OCI-LY1 (cell line): Measurements from ENCODE around the gene METAP1D.

Experiments used
- H2AFZ ChIP-seq: fragments of 200-600 bp; sonication (generic), shearing (Covaris generic); 2 replicates; pipeline ENCODE4 v1.6.0; 2014; ENCODE audit warnings: antibody characterized with exemption, mild to moderate bottlenecking, low read length
- H3F3A ChIP-seq: fragments of 200-600 bp; sonication (generic), shearing (Covaris generic); 2 replicates; pipeline ENCODE4 v1.6.0; 2014; ENCODE audit warnings: mild to moderate bottlenecking, antibody characterized with exemption, low read length, moderate library complexity; ENCODE audit not compliant: insufficient read depth
- H3K27ac ChIP-seq: fragments of 200-600 bp; sonication (generic); 2 replicates; pipeline ENCODE4 v1.5.1; 2014; ENCODE audit warnings: low read length, mixed run types, mild to moderate bottlenecking, low read depth; ENCODE audit not compliant: poor library complexity, severe bottlenecking
- H3K27me3 ChIP-seq: fragments of 200-600 bp; sonication (generic); 2 replicates; pipeline ENCODE4 v1.6.0; 2014; ENCODE audit warnings: antibody characterized with exemption, mild to moderate bottlenecking, low read length, moderate library complexity; ENCODE audit not compliant: insufficient read depth
- H3K36me3 ChIP-seq: fragments of 200-600 bp; sonication (generic); 2 replicates; pipeline ENCODE4 v1.6.1; 2014; ENCODE audit warnings: mild to moderate bottlenecking, antibody characterized with exemption, low read length, moderate library complexity, mixed read lengths; ENCODE audit not compliant: insufficient read depth
- H3K4me1 ChIP-seq: fragments of 200-600 bp; sonication (generic); 2 replicates; pipeline ENCODE4 v1.5.1; 2014; ENCODE audit warnings: mild to moderate bottlenecking, low read length, moderate library complexity; ENCODE audit not compliant: insufficient read depth, severe bottlenecking
- H3K4me2 ChIP-seq: fragments of 200-600 bp; sonication (generic), shearing (Covaris generic); 2 replicates; pipeline ENCODE4 v1.6.1; 2014; ENCODE audit warnings: low read length
- H3K4me3 ChIP-seq: fragments of 200-600 bp; sonication (generic); 2 replicates; pipeline ENCODE4 v1.5.1; 2014; ENCODE audit warnings: low read length, low read depth, mild to moderate bottlenecking, mixed read lengths; ENCODE audit not compliant: poor library complexity, severe bottlenecking
- H3K79me2 ChIP-seq: fragments of 200-600 bp; shearing (Covaris generic); 2 replicates; pipeline ENCODE4 v1.6.1; 2016; ENCODE audit warnings: mixed run types, low read length, mixed read lengths; ENCODE audit not compliant: insufficient read depth
- H3K9ac ChIP-seq: fragments of 200-600 bp; sonication (generic), shearing (Covaris generic); 2 replicates; pipeline ENCODE4 v1.6.1; 2014; ENCODE audit warnings: mild to moderate bottlenecking, low read length, mixed read lengths
- H3K9me2 ChIP-seq: fragments of 200-600 bp; sonication (generic), shearing (Covaris generic); 2 replicates; pipeline ENCODE4 v1.6.1; 2014; ENCODE audit warnings: low read depth, mild to moderate bottlenecking, low read length, mixed read lengths
- H3K9me3 ChIP-seq: fragments of 200-600 bp; shearing (Covaris generic); 2 replicates; pipeline ENCODE4 v1.6.1; 2014; ENCODE audit warnings: low read length, mixed read lengths
- H4K20me1 ChIP-seq: fragments of 200-600 bp; sonication (generic), shearing (Covaris generic); 2 replicates; pipeline ENCODE4 v1.6.0; 2016; ENCODE audit warnings: mild to moderate bottlenecking, low read length; ENCODE audit not compliant: insufficient read depth
- CTCF ChIP-seq: fragments of 200-600 bp; sonication (generic), shearing (Covaris generic); IDR thresholded peaks from 2 replicates; pipeline ENCODE4 v1.5.1; 2017; ENCODE audit warnings: mild to moderate bottlenecking, antibody characterized with exemption, low read length, moderate library complexity, mixed read lengths
- EZH2 ChIP-seq: fragments of 200-600 bp; sonication (generic), shearing (Covaris generic); IDR thresholded peaks from 2 replicates; pipeline ENCODE4 v1.8.0; 2017; ENCODE audit warnings: borderline replicate concordance, mixed run types, mild to moderate bottlenecking, antibody characterized with exemption, low read length, moderate library complexity, mixed read lengths

The METAP1D gene

GRCh38 chr2:172106108-172106961, 106.6 kb downstream of the METAP1D start:
- Histone ChIP-seq H3K9me2 (no peaks in the 10 kb centered on the region), H3K27me3 (no peaks in the 10 kb centered on the region), H2AFZ (no peak overlapping the region), H3K27ac (no peak overlapping the region), H3K4me1 (peaks cover 28% of the 10 kb centered on the region), H3K9ac (no peak overlapping the region), H3K9me3 (no peaks in the 10 kb centered on the region), H3K36me3 (no peaks in the 10 kb centered on the region), H3K4me2 (peak overlapping the region; percentile 46; the same call in 1 of the 2 replicates), H3F3A (0 out of 2 replicates have a peak, but pooled peaks cover 2% of the 10 kb centered on the region), H4K20me1 (no peaks in the 10 kb centered on the region), H3K4me3 (peak overlapping the region; percentile 29), H3K79me2 (no peaks in the 10 kb centered on the region)
- no peak for TF ChIP-seq EZH2
- peak; percentile 63 for TF ChIP-seq CTCF

GRCh38 chr2:172107690-172108586, 108.2 kb downstream of the METAP1D start:
- Histone ChIP-seq H3K9ac (no peak overlapping the region), H3F3A (0 out of 2 replicates have a peak, but pooled peaks cover 2% of the 10 kb centered on the region), H3K27me3 (no peaks in the 10 kb centered on the region), H3K9me2 (no peaks in the 10 kb centered on the region), H4K20me1 (no peaks in the 10 kb centered on the region), H3K27ac (no peak overlapping the region), H3K36me3 (no peaks in the 10 kb centered on the region), H2AFZ (no peak overlapping the region), H3K4me2 (no peak overlapping the region), H3K4me1 (peaks cover 17% of the 10 kb centered on the region), H3K4me3 (no peak overlapping the region), H3K9me3 (no peaks in the 10 kb centered on the region), H3K79me2 (no peaks in the 10 kb centered on the region)
- TF ChIP-seq CTCF (no peak), EZH2 (no peak)

GRCh38 chr2:172108587-172108930, 108.8 kb downstream of the METAP1D start:
- Histone ChIP-seq H3K79me2 (no peaks in the 10 kb centered on the region), H3K9me2 (no peaks in the 10 kb centered on the region), H3F3A (no peaks in the 10 kb centered on the region), H3K4me1 (peaks cover 11% of the 10 kb centered on the region), H3K9ac (no peak overlapping the region), H3K27ac (no peak overlapping the region), H3K9me3 (no peaks in the 10 kb centered on the region), H3K27me3 (no peaks in the 10 kb centered on the region), H3K36me3 (no peaks in the 10 kb centered on the region), H2AFZ (no peak overlapping the region), H3K4me3 (no peak overlapping the region), H4K20me1 (no peaks in the 10 kb centered on the region), H3K4me2 (no peak overlapping the region)
- TF ChIP-seq EZH2 (no peak), CTCF (no peak)
